Stimulated activated CD8-positive, alpha-beta memory T cell treated with anti-CD3 and anti-CD28 coated beads, Interleukin-7, amount 100 ng/mL, for 1 hour (primary cell): Measurements from ENCODE around the gene CHPF2.

Experiments
- DNase-seq, 2 donors: peaks; one replicate each; pipeline ENCODE4 v3.0.0-alpha.2; 2020; ENCODE audit warnings: low read depth in 2 of 2

CHPF2 gene

GRCh38 chr7:151232091-151232916, at the start of gene CHPF2:
Gene CHPF2 (plus strand): TSS chr7:151232483. CDS start chr7:151234012, 1,529 bp downstream.
- DNase-seq, result peak; percentile 83 to 84

GRCh38 chr7:151185762-151186639, 46.3 kb upstream of the CHPF2 start:
- DNase-seq, result no peak

GRCh38 chr7:151186640-151187408, 45.5 kb upstream of the CHPF2 start, which contains the start of gene ASB10:
Gene ASB10 (minus strand): TSS chr7:151187250. CDS start chr7:151187130, 120 bp downstream.
- no peak for DNase-seq

DNA sequence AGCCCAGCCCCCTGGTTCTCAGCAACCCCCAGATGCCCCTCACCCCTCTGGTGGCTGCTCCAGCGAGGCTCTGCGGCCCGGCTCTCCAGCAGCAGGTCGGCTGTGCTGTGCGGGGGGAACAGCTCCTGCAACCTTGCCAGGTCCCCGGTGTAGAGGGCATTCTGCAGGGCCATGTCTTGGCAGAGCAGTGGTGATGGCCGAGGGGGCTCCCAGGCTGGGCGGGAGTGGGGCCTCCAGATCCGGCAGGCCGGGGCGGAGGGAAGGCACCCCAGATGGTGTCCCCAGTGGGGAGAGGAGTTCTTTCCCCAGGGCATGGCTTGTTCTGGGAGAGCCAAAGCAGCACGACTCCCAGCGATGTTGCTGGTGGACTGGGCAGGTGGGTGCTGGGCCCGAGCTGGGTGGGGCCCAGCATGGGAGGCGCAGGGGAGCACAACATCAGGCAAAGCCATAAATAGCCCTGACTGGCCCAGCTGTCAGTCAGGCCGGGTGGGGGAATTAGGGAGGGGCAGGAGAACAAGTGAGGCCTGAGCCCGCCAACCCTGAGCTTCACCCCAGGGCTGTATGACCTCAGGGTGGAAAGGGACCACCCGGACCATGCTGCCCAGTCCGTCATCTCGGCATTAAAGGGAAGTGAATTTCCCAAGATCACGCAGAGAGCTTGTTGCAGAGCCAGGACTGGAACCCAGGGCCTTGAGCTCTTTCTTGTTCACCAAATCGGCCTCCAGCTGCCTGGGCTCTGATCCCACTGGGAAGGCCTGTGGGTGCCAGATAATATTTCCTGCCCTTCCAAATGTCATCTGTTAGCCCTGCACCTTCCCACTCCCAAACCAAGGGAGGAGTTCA, 44.7 kb upstream of the CHPF2 start:
- DNase-seq, result no peak

GRCh38 chr7:151188252-151188542, 44.1 kb upstream of the CHPF2 start:
- no peak for DNase-seq

DNA sequence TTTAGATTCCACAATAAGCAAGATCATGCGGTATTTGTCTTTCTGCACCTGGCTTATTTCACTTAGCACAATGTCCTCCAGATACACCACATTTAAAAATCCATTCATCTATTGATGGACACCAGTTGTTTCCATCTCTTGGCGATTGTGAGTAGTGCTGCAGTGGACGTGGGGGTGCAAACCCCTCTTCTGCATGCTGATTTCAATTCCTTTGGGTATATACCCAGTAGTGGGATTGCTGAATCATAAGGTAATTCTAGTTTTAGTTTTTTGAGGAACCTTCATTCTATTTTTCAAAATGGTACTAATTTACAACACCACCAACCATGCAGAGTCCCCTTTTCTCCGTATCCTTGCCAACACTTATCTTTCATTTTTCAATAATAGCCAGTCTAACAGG, 43.2 kb upstream of the CHPF2 start:
- no peak for DNase-seq

- DNase-seq, result no peak
Measured at GRCh38 chr7:151191544-151191943, 40.7 kb upstream of the CHPF2 start.

DNA sequence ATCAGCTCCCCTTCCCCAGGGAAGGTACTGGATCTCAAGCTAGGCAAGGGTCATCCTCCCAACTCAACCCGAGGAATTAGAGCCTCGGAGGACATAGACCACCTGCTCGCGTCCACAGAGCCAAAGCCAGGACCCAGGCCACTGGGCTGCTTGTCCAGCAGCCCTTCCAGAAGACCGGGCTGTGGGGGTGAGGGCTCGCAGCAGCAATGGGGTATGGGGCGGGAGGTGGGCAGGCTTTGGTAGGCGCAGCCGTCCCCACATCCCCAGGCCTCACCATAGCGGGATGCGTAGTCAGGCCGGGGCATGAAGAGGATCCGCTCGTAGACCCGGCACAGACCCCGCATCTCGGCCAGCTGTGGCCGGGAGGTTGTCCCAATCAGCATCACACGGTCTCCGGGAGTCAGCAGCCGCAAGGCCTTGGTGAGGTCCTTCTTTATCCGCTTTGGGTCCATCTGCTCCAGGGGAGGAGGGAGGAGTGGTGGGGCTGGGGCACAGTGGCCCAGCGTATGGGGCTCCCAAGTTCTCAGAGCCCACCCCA, 40.2 kb upstream of the CHPF2 start:
- DNase-seq, result no peak

DNA sequence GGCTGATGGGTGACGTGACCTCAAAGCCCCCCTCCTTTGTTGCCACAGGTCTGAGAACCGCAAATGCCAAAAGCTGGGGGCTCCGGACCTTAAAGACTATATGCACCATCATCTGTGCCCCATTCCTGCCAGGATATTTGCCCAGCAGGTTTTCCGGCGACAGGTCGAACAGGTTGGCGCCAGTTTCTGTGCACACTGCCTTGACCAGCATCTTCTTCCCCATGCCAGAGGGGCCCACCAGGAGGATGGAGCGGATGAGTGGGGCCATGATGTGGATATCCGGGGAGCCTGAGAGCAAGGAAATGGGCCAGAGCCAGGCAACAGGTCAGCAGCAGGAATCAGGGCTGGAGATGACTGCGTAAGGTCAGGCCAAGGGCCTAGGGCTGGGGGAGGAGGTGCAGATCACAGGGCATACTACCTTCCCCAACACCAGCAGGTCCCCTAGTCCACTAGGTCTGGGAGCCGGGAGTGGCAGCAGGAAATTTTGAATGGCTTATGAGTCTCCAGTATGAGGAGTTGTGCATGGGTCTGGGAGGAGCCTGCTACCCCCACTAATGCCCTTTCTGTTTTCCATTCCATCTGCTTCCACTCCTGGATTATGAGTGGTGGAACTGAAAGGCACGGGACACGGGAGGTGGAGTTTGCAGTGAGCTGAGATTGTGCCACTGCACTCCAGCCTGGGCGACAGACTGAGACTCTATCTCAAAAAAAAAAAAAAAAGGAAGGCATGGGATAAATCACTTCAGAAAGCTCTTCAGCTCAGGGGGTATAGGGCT, 38.9 kb upstream of the CHPF2 start:
- no peak for DNase-seq

DNA sequence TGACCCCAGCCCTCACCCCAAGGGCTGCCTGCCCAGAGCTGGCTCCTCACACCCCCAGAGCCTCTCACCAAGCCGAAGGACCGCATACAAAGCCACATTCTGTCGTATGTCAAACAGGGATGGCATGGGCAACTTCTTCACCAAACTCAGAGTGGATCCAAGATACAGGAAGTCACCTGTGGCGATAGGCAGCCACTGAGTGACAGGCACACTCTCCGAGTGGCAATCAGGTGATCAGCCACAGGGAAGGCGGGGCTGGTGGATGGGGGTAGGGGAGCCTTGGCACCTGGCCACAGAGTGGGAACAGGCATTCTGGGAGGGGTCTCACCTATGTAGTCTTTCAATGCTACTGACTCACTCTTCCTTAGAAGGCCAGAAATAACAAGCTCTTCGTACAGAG, 38.1 kb upstream of the CHPF2 start:
- no peak for DNase-seq

DNA sequence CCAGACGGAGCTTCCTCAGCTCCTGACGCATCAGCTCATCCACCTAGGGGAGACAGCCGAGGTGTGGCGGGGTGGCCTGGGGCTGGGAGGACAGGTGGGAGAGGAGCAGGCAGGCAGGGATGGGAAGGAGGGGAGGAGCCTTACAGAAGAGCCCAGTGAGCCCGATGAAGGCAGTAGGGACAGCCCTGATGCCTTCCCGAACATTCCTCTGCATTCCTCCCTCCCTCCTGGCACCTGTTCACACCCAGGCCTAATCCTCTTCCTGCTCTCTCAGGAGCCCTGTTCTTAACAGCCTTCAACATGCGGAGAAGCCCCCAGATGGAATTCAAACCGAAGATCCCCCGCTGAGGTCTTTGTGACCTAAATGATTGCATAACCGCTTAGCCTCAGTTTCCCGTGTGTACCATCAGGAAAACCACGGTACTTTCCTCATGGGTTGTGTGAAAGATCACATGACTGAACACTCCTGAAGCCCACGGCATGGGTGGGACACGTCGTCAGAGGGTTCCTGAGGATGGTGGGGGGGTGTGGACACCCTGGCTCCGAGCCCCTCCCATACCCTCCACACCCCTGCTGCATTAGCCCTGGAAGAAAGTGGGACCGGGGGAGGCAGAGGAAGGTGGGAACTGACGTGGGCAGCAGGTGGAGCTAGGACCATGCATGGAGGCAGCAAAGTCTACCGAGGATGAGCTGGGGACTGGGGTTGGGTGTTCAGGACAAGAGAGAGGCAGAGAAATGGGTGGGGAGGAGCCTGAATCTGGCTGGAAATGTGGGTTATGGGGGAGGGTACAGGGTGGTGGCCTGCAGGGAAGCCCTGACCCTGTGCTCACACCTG, 36.5 kb upstream of the CHPF2 start:
- no peak for DNase-seq

DNA sequence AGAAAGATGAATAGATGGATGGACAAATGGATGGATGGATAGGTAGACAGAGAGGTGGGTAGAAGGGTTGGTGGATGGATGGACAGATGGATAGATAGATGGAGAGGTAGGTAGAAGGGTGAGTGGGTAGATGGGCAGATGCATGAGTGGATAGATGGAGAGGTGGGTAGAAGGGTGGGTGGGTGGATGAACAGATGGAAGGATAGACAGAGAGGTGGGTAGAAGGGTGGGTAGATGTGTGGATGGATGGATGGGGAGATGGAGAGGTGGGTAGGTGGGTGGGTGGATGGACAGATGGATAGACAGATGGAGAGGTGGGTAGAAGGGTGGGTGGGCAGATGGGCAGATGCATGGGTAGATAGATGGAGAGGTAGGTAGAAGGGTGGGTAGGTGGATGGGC, 34.4 kb upstream of the CHPF2 start:
- DNase-seq, result no peak

- no peak for DNase-seq
Measured at GRCh38 chr7:151198945-151199848, 33.1 kb upstream of the CHPF2 start.

GRCh38 chr7:151201344-151201743, 30.9 kb upstream of the CHPF2 start:
- DNase-seq, result no peak

DNA sequence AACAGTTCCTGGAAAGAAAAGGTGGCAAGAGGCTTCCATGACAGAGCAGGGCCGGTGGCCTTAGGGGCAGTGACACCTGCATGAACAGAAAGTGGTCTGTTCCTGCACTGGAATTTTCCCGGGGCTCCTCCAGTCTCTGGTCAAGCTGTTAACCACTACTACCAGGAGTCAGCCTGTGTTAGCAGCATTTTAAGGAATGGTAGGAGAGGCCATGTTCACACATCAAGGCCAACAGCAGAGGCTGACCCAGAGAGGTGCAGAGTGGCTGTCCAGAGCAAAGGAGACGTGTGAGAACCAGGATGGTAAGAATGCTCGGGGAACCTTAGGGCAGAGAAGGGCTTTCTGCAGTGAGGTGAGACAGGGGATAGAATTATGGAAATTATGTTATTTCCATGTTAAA, 30.5 kb upstream of the CHPF2 start:
- DNase-seq, result no peak

DNA sequence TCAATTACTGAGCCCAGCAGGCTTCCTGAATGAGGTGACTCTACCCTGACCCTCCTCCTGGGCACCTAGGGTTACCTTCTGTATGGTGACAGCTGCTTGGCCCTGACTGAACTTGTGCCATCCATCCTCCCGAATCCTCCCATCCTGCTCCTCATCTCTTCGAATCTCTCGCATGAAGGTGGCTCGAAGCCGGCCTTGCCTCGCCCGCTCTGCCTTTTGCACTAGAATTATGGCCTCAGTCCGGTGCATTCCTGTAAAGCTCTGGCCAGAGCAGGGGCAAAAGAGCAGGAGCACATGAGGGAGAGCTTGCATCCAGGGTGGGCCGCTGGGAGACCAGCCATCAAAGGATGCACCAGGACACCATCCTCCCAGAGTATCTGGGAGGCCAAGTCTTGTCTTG, 29.4 kb upstream of the CHPF2 start:
- no peak for DNase-seq

DNA sequence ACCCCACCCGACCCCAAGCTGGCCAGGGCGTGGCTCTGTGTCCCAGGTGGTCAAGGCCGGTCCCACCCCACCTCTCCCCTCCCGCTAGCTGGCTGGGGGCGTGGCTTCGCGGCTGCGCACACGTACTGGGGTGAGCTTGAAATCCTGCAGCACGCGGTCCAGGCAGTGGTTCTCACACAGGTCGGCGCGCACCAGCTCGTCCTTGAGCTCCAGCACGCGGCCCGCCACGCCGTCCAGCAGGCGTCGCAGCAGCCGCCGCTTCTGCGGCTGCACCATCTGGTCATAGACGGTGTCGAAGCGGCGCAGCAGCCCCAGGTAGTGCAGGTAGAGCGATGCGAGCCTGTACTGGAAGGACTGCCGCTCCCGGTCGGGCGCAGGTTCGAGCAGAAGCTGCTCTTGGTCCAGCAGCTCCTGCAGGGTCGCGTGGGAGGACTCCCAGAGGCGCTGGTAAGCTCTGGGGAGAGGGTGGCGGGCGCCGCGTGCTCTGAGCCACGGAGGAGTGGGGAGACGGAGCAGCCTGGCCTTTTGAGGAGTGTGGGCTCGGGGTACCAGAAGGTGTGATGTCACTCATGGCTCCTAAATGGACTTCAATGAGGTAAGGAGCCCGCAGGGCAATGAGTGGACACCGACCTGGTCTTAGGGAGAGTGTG, 27.8 kb upstream of the CHPF2 start:
- DNase-seq, result no peak

GRCh38 chr7:151205730-151206129, 26.6 kb upstream of the CHPF2 start:
- no peak for DNase-seq
